HepG2 (cell line): ENCODE measurements around the gene SESN3. TPM values are rescaled to one million over a fixed set of nuclear protein-coding genes. Genes with fewer than 3 reads are reported as not detected.

ENCODE experiments used
- ATRX ChIP-seq: sonication (generic); formaldehyde crosslinking; IDR thresholded peaks from 2 replicates; pipeline ENCODE4 v1.4.0; 2020; ENCODE audit warnings: missing genetic modification reagents, borderline replicate concordance
- FOXO1 ChIP-seq: sonication (generic); formaldehyde crosslinking; IDR thresholded peaks from 2 replicates; pipeline ENCODE4 v1.4.0; 2020; ENCODE audit warnings: missing genetic modification reagents
- GATAD2A ChIP-seq: IDR thresholded peaks from 2 replicates; pipeline ENCODE4 v1.6.1; 2016
- GFI1 ChIP-seq: sonication (generic); formaldehyde crosslinking; IDR thresholded peaks from 2 replicates; pipeline ENCODE4 v1.5.0; 2020; ENCODE audit warnings: missing genetic modification reagents, mild to moderate bottlenecking, borderline replicate concordance
- HNF4A ChIP-seq: sonication (generic); formaldehyde crosslinking; IDR thresholded peaks from 2 replicates; pipeline ENCODE4 v1.4.0; 2020; ENCODE audit warnings: missing genetic modification reagents
- MEF2D ChIP-seq: sonication (generic); formaldehyde crosslinking; IDR thresholded peaks from 2 replicates; pipeline ENCODE4 v1.5.1; 2020; ENCODE audit warnings: mild to moderate bottlenecking, missing genetic modification reagents
- PLRG1 ChIP-seq: fragments of 450-650 bp; conservative IDR thresholded peaks from 2 replicates; pipeline ENCODE4 v1.6.1; 2016
- STAT5B ChIP-seq: sonication (generic); formaldehyde crosslinking; IDR thresholded peaks from 2 replicates; pipeline ENCODE4 v1.4.0; 2020; ENCODE audit warnings: missing genetic modification reagents
- TEAD3 ChIP-seq: optimal IDR thresholded peaks from 2 replicates; pipeline ENCODE3; 2016; ENCODE audit warnings: borderline replicate concordance
- ZNF101 ChIP-seq: sonication (generic); formaldehyde crosslinking; IDR thresholded peaks from 2 replicates; pipeline ENCODE4 v1.4.0; 2020; ENCODE audit warnings: mild to moderate bottlenecking, low read depth, missing genetic modification reagents, borderline replicate concordance
- ZNF256 ChIP-seq: sonication (generic); formaldehyde crosslinking; conservative IDR thresholded peaks from 2 replicates; pipeline ENCODE4 v1.4.0; 2020; ENCODE audit warnings: missing genetic modification reagents
- ZNF296 ChIP-seq: sonication (generic); formaldehyde crosslinking; conservative IDR thresholded peaks from 2 replicates; pipeline ENCODE4 v1.5.0; 2020; ENCODE audit warnings: mild to moderate bottlenecking, missing genetic modification reagents
- ZNF329 ChIP-seq: sonication (generic); formaldehyde crosslinking; IDR thresholded peaks from 2 replicates; pipeline ENCODE4 v1.9.0; 2021; ENCODE audit warnings: low read depth, mild to moderate bottlenecking, missing genetic modification reagents
- ZNF350 ChIP-seq: sonication (generic); formaldehyde crosslinking; IDR thresholded peaks from 2 replicates; pipeline ENCODE4 v1.4.0; 2020; ENCODE audit warnings: mild to moderate bottlenecking, low read depth, missing genetic modification reagents, borderline replicate concordance
- ZNF589 ChIP-seq: sonication (generic); formaldehyde crosslinking; conservative IDR thresholded peaks from 2 replicates; pipeline ENCODE4 v1.8.0; 2022; ENCODE audit warnings: mild to moderate bottlenecking, moderate library complexity, missing genetic modification reagents
- ZNF607 ChIP-seq: sonication (generic); formaldehyde crosslinking; IDR thresholded peaks from 2 replicates; pipeline ENCODE4 v1.5.1; 2020; ENCODE audit warnings: missing genetic modification reagents, mild to moderate bottlenecking, borderline replicate concordance
- polyA plus RNA-seq, 8 experiments: library from polyadenylated mRNA; depleted of rRNA in 3 of 8; stranded (reverse) in 7 of 8; unstranded in 1 of 8; fragments of >200 nt; fragmentation: Illumina TruSeq in 4 of 8; extraction: Trizol in 4 of 8; gene quantifications; 2 replicates each; pipeline versions ENCODE4 v1.2.1 to v1.2.3, GENCODE V29; 2011 to 2016; ENCODE audit warnings: low read depth in 4 of 8, missing spikeins in 1 of 8, mixed read lengths in 1 of 8; ENCODE audit not compliant: insufficient read depth in 1 of 8
- total RNA-seq, 5 experiments: library from RNA; depleted of rRNA; stranded (reverse); fragments of >200 nt; fragmentation: Illumina TruSeq; extraction: Trizol; gene quantifications; 2 replicates each; pipeline ENCODE4 v1.2.3, GENCODE V29; 2016; ENCODE audit warnings: low read depth in 1 of 5
- TF ChIP-seq, protein P1 (sequence below): sonication (generic); formaldehyde crosslinking; IDR thresholded peaks from 2 replicates; pipeline ENCODE4 v1.8.0; 2022; ENCODE audit warnings: missing genetic modification reagents, mild to moderate bottlenecking, borderline replicate concordance
- TF ChIP-seq, protein P2 (sequence below): sonication (generic); formaldehyde crosslinking; IDR thresholded peaks from 2 replicates; pipeline ENCODE4 v1.5.0; 2020; ENCODE audit warnings: mild to moderate bottlenecking, missing genetic modification reagents, moderate library complexity
- TF ChIP-seq, protein P3 (sequence below): sonication (generic); formaldehyde crosslinking; IDR thresholded peaks from 2 replicates; pipeline ENCODE4 v1.4.0; 2020; ENCODE audit warnings: missing genetic modification reagents
- TF ChIP-seq, protein P4 (sequence below): IDR thresholded peaks from 2 replicates; pipeline ENCODE4 v1.4.0; 2020; ENCODE audit warnings: mild to moderate bottlenecking, missing genetic modification reagents

SESN3 gene
- total and polyA plus RNA-seq, 2 of the 13 experiments (the other 11 are each of a cell fraction or from before 2014, with no cell fraction given) = 0.53 to 0.86 TPM

DNA sequence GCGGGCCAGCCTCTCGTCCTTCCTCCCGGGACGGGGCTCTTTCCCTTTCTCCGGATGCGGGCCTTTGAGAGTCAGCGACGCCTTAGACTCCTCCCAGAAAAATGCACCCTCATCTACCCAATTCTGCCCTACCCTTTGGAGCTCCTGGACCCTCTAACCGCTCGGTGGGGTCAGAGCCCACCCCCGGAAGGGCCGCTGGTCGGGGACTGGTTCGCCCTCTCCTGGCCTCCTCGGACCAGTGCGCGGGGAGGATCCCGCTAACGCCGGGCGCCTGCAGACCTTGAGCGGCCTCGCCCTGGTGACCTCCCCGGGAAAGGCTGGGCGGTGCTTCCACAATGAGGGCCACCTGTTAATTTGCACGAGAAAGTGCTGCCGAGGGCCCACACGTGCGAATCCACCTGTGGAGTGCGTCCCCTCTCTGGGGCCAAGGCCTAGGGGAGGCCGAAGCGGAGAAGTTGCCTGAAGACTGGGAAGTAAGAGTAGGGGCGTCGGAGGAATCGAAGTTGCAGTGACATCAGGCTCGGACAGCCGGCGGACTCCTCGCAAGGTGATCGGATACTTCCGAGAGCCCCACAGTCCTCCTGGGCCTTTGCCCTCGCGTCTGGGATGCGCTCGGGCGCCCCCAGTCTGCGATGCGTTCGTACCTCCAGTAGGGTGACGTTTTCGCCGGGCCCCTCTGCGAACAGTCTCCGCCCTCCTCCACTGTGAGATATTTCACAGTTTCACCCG lies 79.9 kb downstream of the SESN3 start (continued):
- TF ChIP-seq, protein P1, sequence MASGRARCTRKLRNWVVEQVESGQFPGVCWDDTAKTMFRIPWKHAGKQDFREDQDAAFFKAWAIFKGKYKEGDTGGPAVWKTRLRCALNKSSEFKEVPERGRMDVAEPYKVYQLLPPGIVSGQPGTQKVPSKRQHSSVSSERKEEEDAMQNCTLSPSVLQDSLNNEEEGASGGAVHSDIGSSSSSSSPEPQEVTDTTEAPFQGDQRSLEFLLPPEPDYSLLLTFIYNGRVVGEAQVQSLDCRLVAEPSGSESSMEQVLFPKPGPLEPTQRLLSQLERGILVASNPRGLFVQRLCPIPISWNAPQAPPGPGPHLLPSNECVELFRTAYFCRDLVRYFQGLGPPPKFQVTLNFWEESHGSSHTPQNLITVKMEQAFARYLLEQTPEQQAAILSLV (CRISPR knock-in tag) = no peak
- no peak for TF ChIP-seq PLRG1
- TF ChIP-seq, protein P2, sequence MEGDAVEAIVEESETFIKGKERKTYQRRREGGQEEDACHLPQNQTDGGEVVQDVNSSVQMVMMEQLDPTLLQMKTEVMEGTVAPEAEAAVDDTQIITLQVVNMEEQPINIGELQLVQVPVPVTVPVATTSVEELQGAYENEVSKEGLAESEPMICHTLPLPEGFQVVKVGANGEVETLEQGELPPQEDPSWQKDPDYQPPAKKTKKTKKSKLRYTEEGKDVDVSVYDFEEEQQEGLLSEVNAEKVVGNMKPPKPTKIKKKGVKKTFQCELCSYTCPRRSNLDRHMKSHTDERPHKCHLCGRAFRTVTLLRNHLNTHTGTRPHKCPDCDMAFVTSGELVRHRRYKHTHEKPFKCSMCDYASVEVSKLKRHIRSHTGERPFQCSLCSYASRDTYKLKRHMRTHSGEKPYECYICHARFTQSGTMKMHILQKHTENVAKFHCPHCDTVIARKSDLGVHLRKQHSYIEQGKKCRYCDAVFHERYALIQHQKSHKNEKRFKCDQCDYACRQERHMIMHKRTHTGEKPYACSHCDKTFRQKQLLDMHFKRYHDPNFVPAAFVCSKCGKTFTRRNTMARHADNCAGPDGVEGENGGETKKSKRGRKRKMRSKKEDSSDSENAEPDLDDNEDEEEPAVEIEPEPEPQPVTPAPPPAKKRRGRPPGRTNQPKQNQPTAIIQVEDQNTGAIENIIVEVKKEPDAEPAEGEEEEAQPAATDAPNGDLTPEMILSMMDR = no peak; the same call in 1 of the 2 replicates
- no peak for TF ChIP-seq FOXO1
- no peak for TF ChIP-seq ZNF589 (CRISPR knock-in tag)
- no peak for TF ChIP-seq GFI1 (CRISPR knock-in tag)
- 0 out of 2 replicates have a peak, but pooled peaks have one; percentile 22 for TF ChIP-seq MEF2D (CRISPR knock-in tag)
- no peak for TF ChIP-seq ZNF101
- TF ChIP-seq ZNF296 = no peak
- no peak for TF ChIP-seq STAT5B (CRISPR knock-in tag)
- no peak for TF ChIP-seq ATRX (CRISPR knock-in tag)
- TF ChIP-seq ZNF256 (CRISPR knock-in tag) = no peak
- no peak for TF ChIP-seq ZNF607 (CRISPR knock-in tag)
- TF ChIP-seq, protein P3, sequence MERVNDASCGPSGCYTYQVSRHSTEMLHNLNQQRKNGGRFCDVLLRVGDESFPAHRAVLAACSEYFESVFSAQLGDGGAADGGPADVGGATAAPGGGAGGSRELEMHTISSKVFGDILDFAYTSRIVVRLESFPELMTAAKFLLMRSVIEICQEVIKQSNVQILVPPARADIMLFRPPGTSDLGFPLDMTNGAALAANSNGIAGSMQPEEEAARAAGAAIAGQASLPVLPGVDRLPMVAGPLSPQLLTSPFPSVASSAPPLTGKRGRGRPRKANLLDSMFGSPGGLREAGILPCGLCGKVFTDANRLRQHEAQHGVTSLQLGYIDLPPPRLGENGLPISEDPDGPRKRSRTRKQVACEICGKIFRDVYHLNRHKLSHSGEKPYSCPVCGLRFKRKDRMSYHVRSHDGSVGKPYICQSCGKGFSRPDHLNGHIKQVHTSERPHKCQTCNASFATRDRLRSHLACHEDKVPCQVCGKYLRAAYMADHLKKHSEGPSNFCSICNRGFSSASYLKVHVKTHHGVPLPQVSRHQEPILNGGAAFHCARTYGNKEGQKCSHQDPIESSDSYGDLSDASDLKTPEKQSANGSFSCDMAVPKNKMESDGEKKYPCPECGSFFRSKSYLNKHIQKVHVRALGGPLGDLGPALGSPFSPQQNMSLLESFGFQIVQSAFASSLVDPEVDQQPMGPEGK = 0 out of 2 replicates have a peak, but pooled peaks have one; percentile 9
- TF ChIP-seq TEAD3 (CRISPR knock-in tag) = peak; percentile 22
- TF ChIP-seq GATAD2A (CRISPR knock-in tag) = 0 out of 2 replicates have a peak, but pooled peaks have one; percentile 14
- TF ChIP-seq ZNF329 = no peak
- TF ChIP-seq, protein P4, sequence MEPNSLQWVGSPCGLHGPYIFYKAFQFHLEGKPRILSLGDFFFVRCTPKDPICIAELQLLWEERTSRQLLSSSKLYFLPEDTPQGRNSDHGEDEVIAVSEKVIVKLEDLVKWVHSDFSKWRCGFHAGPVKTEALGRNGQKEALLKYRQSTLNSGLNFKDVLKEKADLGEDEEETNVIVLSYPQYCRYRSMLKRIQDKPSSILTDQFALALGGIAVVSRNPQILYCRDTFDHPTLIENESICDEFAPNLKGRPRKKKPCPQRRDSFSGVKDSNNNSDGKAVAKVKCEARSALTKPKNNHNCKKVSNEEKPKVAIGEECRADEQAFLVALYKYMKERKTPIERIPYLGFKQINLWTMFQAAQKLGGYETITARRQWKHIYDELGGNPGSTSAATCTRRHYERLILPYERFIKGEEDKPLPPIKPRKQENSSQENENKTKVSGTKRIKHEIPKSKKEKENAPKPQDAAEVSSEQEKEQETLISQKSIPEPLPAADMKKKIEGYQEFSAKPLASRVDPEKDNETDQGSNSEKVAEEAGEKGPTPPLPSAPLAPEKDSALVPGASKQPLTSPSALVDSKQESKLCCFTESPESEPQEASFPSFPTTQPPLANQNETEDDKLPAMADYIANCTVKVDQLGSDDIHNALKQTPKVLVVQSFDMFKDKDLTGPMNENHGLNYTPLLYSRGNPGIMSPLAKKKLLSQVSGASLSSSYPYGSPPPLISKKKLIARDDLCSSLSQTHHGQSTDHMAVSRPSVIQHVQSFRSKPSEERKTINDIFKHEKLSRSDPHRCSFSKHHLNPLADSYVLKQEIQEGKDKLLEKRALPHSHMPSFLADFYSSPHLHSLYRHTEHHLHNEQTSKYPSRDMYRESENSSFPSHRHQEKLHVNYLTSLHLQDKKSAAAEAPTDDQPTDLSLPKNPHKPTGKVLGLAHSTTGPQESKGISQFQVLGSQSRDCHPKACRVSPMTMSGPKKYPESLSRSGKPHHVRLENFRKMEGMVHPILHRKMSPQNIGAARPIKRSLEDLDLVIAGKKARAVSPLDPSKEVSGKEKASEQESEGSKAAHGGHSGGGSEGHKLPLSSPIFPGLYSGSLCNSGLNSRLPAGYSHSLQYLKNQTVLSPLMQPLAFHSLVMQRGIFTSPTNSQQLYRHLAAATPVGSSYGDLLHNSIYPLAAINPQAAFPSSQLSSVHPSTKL (CRISPR knock-in tag) = peak; percentile 22; the same call in 1 of the 2 replicates
- 0 out of 2 replicates have a peak, but pooled peaks have one; percentile 21 for TF ChIP-seq ZNF350
- TF ChIP-seq HNF4A (CRISPR knock-in tag) = no peak
